ENCODE data around the gene COL5A3. TPM values are rescaled to one million over a fixed set of nuclear protein-coding genes. Genes with fewer than 3 reads are reported as not detected.
A peak's percentile ranks its signal among the peaks of the same experiment; 100 is the strongest.
"Not testable (repeated sequence)": the region's sequence is repeated elsewhere in the genome, so short reads cannot be mapped to it uniquely, and the experiment has no call there.

COL5A3 gene
- total and polyA plus RNA-seq, 7 donors = 3.7 to 10.6 (median 8.5) TPM

DNA sequence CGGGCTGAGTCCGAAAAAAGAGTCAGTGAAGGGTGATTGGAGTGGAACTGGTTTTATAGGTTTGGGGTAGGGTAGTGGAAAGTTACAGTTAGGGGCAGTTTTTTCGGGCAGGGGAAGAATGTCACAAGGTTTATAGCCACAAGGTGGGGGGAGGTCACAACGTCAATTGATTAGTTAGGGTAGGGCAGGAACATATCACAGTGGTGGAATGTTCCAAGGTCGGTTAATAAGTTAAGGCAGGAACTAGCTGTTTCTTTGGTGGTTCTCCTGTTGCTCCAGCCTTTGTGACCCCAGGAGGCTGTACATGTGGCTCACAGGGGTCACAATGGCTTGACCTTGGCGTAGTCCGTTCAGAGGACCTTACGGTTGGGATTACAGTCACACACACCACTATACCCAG lies 23.3 kb upstream of the COL5A3 start:
- no peak overlapping the region for H3K4me3 ChIP-seq
- H3K9me3 ChIP-seq = no peaks in the 10 kb centered on the region
- WGBS, 3 donors = 45 to 55% (median 50%) methylated on average over 8 of the region's 8 CpGs
- no peak for ATAC-seq
- H3K27me3 ChIP-seq (ENCODE audit: insufficient read depth in 3 of 3, low read length in 2 of 3) = peaks cover 0 to 22% (median 0%) of the 10 kb centered on the region in 3 donors
- no peaks in the 10 kb centered on the region for H3K36me3 ChIP-seq (ENCODE audit: insufficient read depth in 1 of 2, low read depth in 1 of 2)
- no peak for TF ChIP-seq CTCF (IDR thresholded peaks at IDR 0.05)
- no peak overlapping the region for H3K27ac ChIP-seq
- no peaks in the 10 kb centered on the region for H3K4me1 ChIP-seq
- intact Hi-C loops (cut with DNase I) = no loop called here
- DNase-seq = no peak

GRCh38 chr19:10027158-10027997 lies 17.1 kb upstream of the COL5A3 start:
- 5 to 9% (median 7%) methylated on average over 22 to 29 of the region's 29 CpGs for WGBS, 3 donors
- H3K4me3 ChIP-seq = no peak overlapping the region

DNA sequence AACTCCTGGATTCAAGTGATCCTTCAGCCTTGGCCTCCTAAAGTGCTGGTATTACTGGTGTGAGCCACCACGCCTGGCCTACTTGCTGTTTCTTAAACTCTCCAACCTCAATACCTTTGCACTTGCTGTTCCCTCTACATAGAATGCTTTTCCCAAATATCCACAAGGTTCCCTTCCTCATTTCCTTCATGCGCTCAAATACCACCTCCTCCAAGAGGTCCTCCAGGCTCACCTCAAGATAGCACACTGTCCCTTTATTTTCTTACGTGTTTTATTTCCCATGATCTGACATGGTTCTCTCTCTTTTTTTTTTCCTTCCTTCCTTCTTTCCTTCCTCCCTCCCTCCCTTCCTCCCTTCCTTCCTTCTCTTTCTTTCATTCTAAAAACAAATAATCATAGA lies 16.4 kb upstream of the COL5A3 start:
- Histone ChIP-seq H3K9me3 (no peaks in the 10 kb centered on the region), H3K36me3 (ENCODE audit: insufficient read depth in 1 of 2, low read depth in 1 of 2) (no peaks in the 10 kb centered on the region), H3K4me1 (no peaks in the 10 kb centered on the region), H3K27me3 (ENCODE audit: insufficient read depth in 3 of 3, low read length in 2 of 3) (peaks cover 0 to 9% (median 0%) of the 10 kb centered on the region in 3 donors), H3K4me3 (no peak overlapping the region), H3K27ac (no peak overlapping the region)
- WGBS, 3 donors = 87 to 96% (median 93%) methylated on average over 3 of the region's 3 CpGs
- TF ChIP-seq CTCF (IDR thresholded peaks at IDR 0.05) = no peak
- DNase-seq (no peak), ATAC-seq (no peak)
- intact Hi-C loops (cut with DNase I) = loop anchor here (2.0 to 5.0 kb wide), 2 partner anchors 94 to 96 kb away; no protein-coding TSS in a partner anchor

More at GRCh38 chr19:10027158-10027997, 17.1 kb upstream of the COL5A3 start:
- TF ChIP-seq CTCF (IDR thresholded peaks at IDR 0.05) = peak; percentile 78
- H3K4me1 ChIP-seq = no peaks in the 10 kb centered on the region
- no peaks in the 10 kb centered on the region for H3K9me3 ChIP-seq
- no peak overlapping the region for H3K27ac ChIP-seq
- ATAC-seq (peak; percentile 82 to 97 (median 90)), DNase-seq (peak; percentile 94 to 96)
- H3K36me3 ChIP-seq (ENCODE audit: insufficient read depth in 1 of 2, low read depth in 1 of 2) = no peaks in the 10 kb centered on the region
- H3K27me3 ChIP-seq (ENCODE audit: insufficient read depth in 3 of 3, low read length in 2 of 3) = peaks cover 0 to 15% (median 0%) of the 10 kb centered on the region in 3 donors
- intact Hi-C loops (cut with DNase I) = loop anchor here (2.0 to 5.0 kb wide), 2 partner anchors 95 to 97 kb away; no protein-coding TSS in a partner anchor

- H3K27me3 ChIP-seq (ENCODE audit: insufficient read depth in 3 of 3, low read length in 2 of 3); H3K36me3 ChIP-seq (ENCODE audit: insufficient read depth in 1 of 2, low read depth in 1 of 2); H3K4me1 ChIP-seq; intact Hi-C loops (cut with DNase I); DNase-seq; ATAC-seq; H3K9me3 ChIP-seq; H3K4me3 ChIP-seq; H3K27ac ChIP-seq: not testable (repeated sequence)
- 73 to 86% (median 85%) methylated on average over 5 of the region's 5 CpGs for WGBS, 3 donors
Measured at GRCh38 chr19:10023096-10023495, 12.8 kb upstream of the COL5A3 start.

- Histone ChIP-seq H3K27ac (no peak overlapping the region), H3K4me3 (no peak overlapping the region), H3K36me3 (ENCODE audit: insufficient read depth in 1 of 2, low read depth in 1 of 2) (no peaks in the 10 kb centered on the region), H3K4me1 (no peaks in the 10 kb centered on the region), H3K27me3 (ENCODE audit: insufficient read depth in 3 of 3, low read length in 2 of 3) (peaks cover 0 to 2% (median 0%) of the 10 kb centered on the region in 3 donors), H3K9me3 (no peaks in the 10 kb centered on the region)
- TF ChIP-seq CTCF (IDR thresholded peaks at IDR 0.05) = no peak
- intact Hi-C loops (cut with DNase I) = no loop called here
- WGBS, 3 donors = 74 to 82% (median 81%) methylated on average over 2 of the region's 2 CpGs
- DNase-seq = no peak
- ATAC-seq = no peak
Measured at GRCh38 chr19:10021863-10022262, 11.6 kb upstream of the COL5A3 start.

Data from psoas muscle (tissue), 8 donors.